ENCODE results near the gene PPP1R12C.

DNA sequence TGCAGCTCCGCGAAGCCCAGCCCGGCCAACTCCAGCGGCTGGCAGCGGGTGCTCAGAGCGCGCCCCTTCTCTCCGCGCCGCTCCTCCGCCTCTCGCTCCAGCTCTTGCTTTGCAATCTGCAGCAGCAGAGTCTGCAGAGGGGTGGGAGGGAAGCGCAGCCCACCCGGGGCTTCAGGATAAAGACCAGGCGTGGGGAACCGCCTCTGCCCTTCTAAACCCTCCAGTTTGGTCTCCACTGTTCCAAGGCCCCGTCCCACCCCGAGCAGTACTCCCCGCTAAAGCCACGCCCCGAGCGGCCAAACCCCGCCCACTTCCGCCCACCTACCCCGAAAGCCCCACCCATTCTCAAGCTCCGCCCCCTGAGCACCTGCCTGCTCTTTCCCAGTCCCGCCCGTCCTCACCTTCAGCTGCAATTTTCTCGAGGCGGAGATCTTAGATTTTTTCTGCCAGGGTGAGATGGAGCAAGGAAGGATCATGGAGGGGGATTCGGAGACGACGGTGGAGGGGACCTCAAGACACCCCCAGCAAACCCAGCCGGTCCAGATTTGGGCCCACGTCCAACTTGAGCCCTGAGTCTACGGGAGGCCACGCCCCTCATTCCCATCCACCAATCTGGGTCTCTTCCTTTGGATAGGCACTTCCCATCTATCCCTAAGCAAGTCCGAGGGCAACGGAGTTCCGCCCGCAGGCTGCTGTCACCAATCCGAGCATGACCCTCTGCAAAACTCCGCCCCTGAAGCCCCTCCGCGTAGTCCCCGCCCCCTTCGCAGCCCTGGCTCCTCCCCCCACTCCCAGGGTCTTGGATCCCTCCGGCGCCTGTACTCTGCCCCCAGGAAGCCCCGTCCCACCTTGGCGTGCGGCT, 39.0 kb upstream of the PPP1R12C start:
- TF ChIP-seq CTCF (conservative IDR thresholded peaks at IDR 0.05; ENCODE audit: low read length) (no peak), EZH2phosphoT487 (IDR thresholded peaks at IDR 0.05; ENCODE audit: borderline replicate concordance) (no peak)

Measured in Loucy (cell line).